DMS53 (cell line): Measurements from ENCODE around the gene GFRA1.

Experiments
- DNase-seq: peaks from one replicate; lab custom pipeline; 2025; lab: John Stamatoyannopoulos, UW

GFRA1 gene

GRCh38 chr10:116125180-116125579 lies 147.8 kb downstream of the GFRA1 start:
- DNase-seq: no peak

GRCh38 chr10:116124777-116125176 lies 148.2 kb downstream of the GFRA1 start:
- DNase-seq: no peak

GRCh38 chr10:116122664-116123063 lies 150.3 kb downstream of the GFRA1 start:
- DNase-seq: no peak

GRCh38 chr10:116121640-116122525 lies 151.1 kb downstream of the GFRA1 start:
- DNase-seq: no peak

- peak; percentile 24 for DNase-seq
Measured at GRCh38 chr10:116120688-116121455, 152.1 kb downstream of the GFRA1 start.

- DNase-seq: no peak
Measured at GRCh38 chr10:116118847-116119246, 154.2 kb downstream of the GFRA1 start.

GRCh38 chr10:116115797-116116196 lies 157.2 kb downstream of the GFRA1 start:
- no peak for DNase-seq

GRCh38 chr10:116115036-116115641 lies 157.9 kb downstream of the GFRA1 start:
- no peak for DNase-seq

GRCh38 chr10:116113721-116114501 lies 159.1 kb downstream of the GFRA1 start:
- no peak for DNase-seq

- DNase-seq: no peak
Measured at GRCh38 chr10:116112232-116113231, 160.5 kb downstream of the GFRA1 start.

GRCh38 chr10:116111483-116112095 lies 161.4 kb downstream of the GFRA1 start:
- no peak for DNase-seq

- DNase-seq: no peak
Measured at GRCh38 chr10:116110736-116111135, 162.3 kb downstream of the GFRA1 start.

- DNase-seq: no peak
Measured at GRCh38 chr10:116109881-116110280, 163.1 kb downstream of the GFRA1 start.

- DNase-seq: no peak
Measured at GRCh38 chr10:116109481-116109880, 163.5 kb downstream of the GFRA1 start.

- no peak for DNase-seq
Measured at GRCh38 chr10:116108095-116108494, 164.9 kb downstream of the GFRA1 start.

GRCh38 chr10:116106611-116107010 lies 166.4 kb downstream of the GFRA1 start:
- no peak for DNase-seq

GRCh38 chr10:116105264-116105663 lies 167.7 kb downstream of the GFRA1 start:
- DNase-seq: no peak

GRCh38 chr10:116104210-116104932 lies 168.6 kb downstream of the GFRA1 start:
- DNase-seq: no peak

GRCh38 chr10:116103668-116104067 lies 169.3 kb downstream of the GFRA1 start:
- DNase-seq: no peak
